WERI-Rb-1 (cell line): ENCODE data around the gene CRABP2.

ENCODE experiments used
- DNase-seq: peaks from one replicate; pipeline ENCODE4 v3.0.0-alpha.2; 2020
- H3K27ac ChIP-seq: fragments of 250-450 bp; sonication (Bioruptor Pico); 2 replicates; pipeline ENCODE4 v1.5.1; 2020; ENCODE audit warnings: mild to moderate bottlenecking, moderate library complexity
- H3K27me3 ChIP-seq: fragments of 250-450 bp; sonication (Bioruptor Pico); 2 replicates; pipeline ENCODE4 v1.5.1; 2021; ENCODE audit warnings: mild to moderate bottlenecking, low read depth, moderate library complexity; ENCODE audit not compliant: insufficient read depth, severe bottlenecking
- H3K36me3 ChIP-seq: fragments of 250-450 bp; sonication (Bioruptor Pico); 2 replicates; pipeline ENCODE4 v1.5.1; 2020; ENCODE audit warnings: mild to moderate bottlenecking, moderate library complexity
- H3K4me3 ChIP-seq: 2 replicates; pipeline ENCODE4 v1.5.1; 2011; ENCODE audit warnings: low read depth, mild to moderate bottlenecking, control low read depth, low read length
- H3K9me3 ChIP-seq: fragments of 250-450 bp; sonication (Bioruptor Pico); 2 replicates; pipeline ENCODE4 v1.5.1; 2021; ENCODE audit warnings: mild to moderate bottlenecking, moderate library complexity; ENCODE audit not compliant: severe bottlenecking
- CTCF ChIP-seq: IDR thresholded peaks from 2 replicates; pipeline ENCODE4 v1.5.1; 2011; ENCODE audit warnings: low read depth, mild to moderate bottlenecking, control low read depth, inconsistent platforms, low read length

Gene CRABP2

GRCh38 chr1:156746728-156747631, 41.6 kb upstream of the CRABP2 start:
- DNase-seq, result peak; percentile 99
- peak overlapping the region; percentile 99 for H3K27ac ChIP-seq
- no peaks in the 10 kb centered on the region for H3K9me3 ChIP-seq
- H3K36me3 ChIP-seq, result peaks cover 78% of the 10 kb centered on the region
- peak overlapping the region; percentile 87 for H3K4me3 ChIP-seq
- TF ChIP-seq CTCF, result peak; percentile 58
- no peaks in the 10 kb centered on the region for H3K27me3 ChIP-seq

GRCh38 chr1:156746406-156746727, 41.0 kb upstream of the CRABP2 start:
- TF ChIP-seq CTCF, result no peak
- H3K27me3 ChIP-seq, result no peaks in the 10 kb centered on the region
- no peak for DNase-seq
- peak overlapping the region; percentile 99 for H3K27ac ChIP-seq
- peak overlapping the region; percentile 52 for H3K4me3 ChIP-seq
- peaks cover 82% of the 10 kb centered on the region for H3K36me3 ChIP-seq
- H3K9me3 ChIP-seq, result no peaks in the 10 kb centered on the region

GRCh38 chr1:156745881-156746280, 40.5 kb upstream of the CRABP2 start:
- no peaks in the 10 kb centered on the region for H3K9me3 ChIP-seq
- no peak for TF ChIP-seq CTCF
- peaks cover 78% of the 10 kb centered on the region for H3K36me3 ChIP-seq
- no peak for DNase-seq
- peak overlapping the region; percentile 99 for H3K27ac ChIP-seq
- H3K4me3 ChIP-seq, result no peak overlapping the region
- H3K27me3 ChIP-seq, result no peaks in the 10 kb centered on the region

GRCh38 chr1:156744786-156745419, 39.5 kb upstream of the CRABP2 start:
- H3K27me3 ChIP-seq, result no peaks in the 10 kb centered on the region
- no peak overlapping the region for H3K4me3 ChIP-seq
- no peak for DNase-seq
- peak overlapping the region; percentile 99 for H3K27ac ChIP-seq
- TF ChIP-seq CTCF, result no peak
- peaks cover 71% of the 10 kb centered on the region for H3K36me3 ChIP-seq
- H3K9me3 ChIP-seq, result no peaks in the 10 kb centered on the region

GRCh38 chr1:156744344-156744743, 39.0 kb upstream of the CRABP2 start:
- H3K4me3 ChIP-seq, result no peak overlapping the region
- no peaks in the 10 kb centered on the region for H3K27me3 ChIP-seq
- no peak for DNase-seq
- peaks cover 65% of the 10 kb centered on the region for H3K36me3 ChIP-seq
- H3K27ac ChIP-seq, result peak overlapping the region; percentile 19
- H3K9me3 ChIP-seq, result no peaks in the 10 kb centered on the region
- no peak for TF ChIP-seq CTCF
